Ovary (tissue), 9 donors: Measurements from ENCODE around the gene AURKB. TPM values are rescaled to one million over a fixed set of nuclear protein-coding genes. Genes with fewer than 3 reads are reported as not detected.
A peak's percentile ranks its signal among the peaks of the same experiment; 100 is the strongest.

Source experiments
- DNase-seq, 5 donors: peaks; one replicate each; pipeline ENCODE4 v3.0.0-alpha.2; 2019 to 2020
- H3K27ac ChIP-seq, 2 donors: fragments of 200-600 bp; one replicate each; pipeline versions ENCODE4 v1.5.1 to v1.8.0; 2019 to 2022
- H3K27me3 ChIP-seq: fragments of 200-600 bp; one replicate; pipeline ENCODE4 v1.8.0; 2022
- H3K36me3 ChIP-seq: fragments of 200-600 bp; sonication (generic); one replicate; pipeline ENCODE4 v1.5.1; 2019
- H3K4me1 ChIP-seq: one replicate; pipeline ENCODE4 v1.8.1; 2013; ENCODE audit warnings: mild to moderate bottlenecking, moderate library complexity; ENCODE audit not compliant: insufficient read depth
- H3K4me3 ChIP-seq: fragments of 200-600 bp; sonication (generic); one replicate; pipeline ENCODE4 v1.5.1; 2017
- H3K9me3 ChIP-seq, 2 donors: fragments of 200-600 bp in 1 of 2; sonication (generic) in 1 of 2; one replicate each; pipeline versions ENCODE4 v1.5.1 to v1.8.1; 2013 to 2019; ENCODE audit warnings: mild to moderate bottlenecking in 1 of 2, moderate library complexity in 1 of 2
- CTCF ChIP-seq, 3 donors: fragments of 450-650 bp in 2 of 3; fragments of 200-600 bp in 1 of 3; IDR thresholded peaks; one replicate each; pipeline versions ENCODE4 v1.5.1 to v1.8.0; 2016 to 2022; ENCODE audit warnings: antibody characterized with exemption in 3 of 3, mild to moderate bottlenecking in 1 of 3
- EP300 ChIP-seq: sonication (generic); formaldehyde crosslinking; IDR thresholded peaks from one replicate; pipeline ENCODE4 v1.6.1; 2017; ENCODE audit warnings: antibody characterized with exemption
- POLR2A ChIP-seq: fragments of 450-650 bp; IDR thresholded peaks from one replicate; pipeline ENCODE4 v1.6.1; 2017; ENCODE audit warnings: antibody characterized with exemption, mild to moderate bottlenecking, moderate library complexity
- WGBS, 3 donors: extraction: QIAGEN DNeasy Blood & Tissue Kit in 1 of 3; methylation state at CpG; one replicate each; pipeline versions ENCODE4 v1.1.5 to v1.1.7; 2013 to 2017; 5-methylcytosine and 5-hydroxymethylcytosine counted together
- intact Hi-C, 4 donors: fragments of 100-400 bp; cut with DNase I; formaldehyde crosslinking; loops; one replicate each; pipeline versions ENCODE4 v1.11.0 to v1.15.1; 2022 to 2023
- polyA plus RNA-seq, 2 donors: library from polyadenylated mRNA; stranded (reverse); fragments of 200-250 nt in 1 of 2; fragments of 350-450 nt in 1 of 2; fragmentation: Illumina TruSeq in 1 of 2; extraction: RNeasy Lipid Tissue Mini Kit (QIAGEN cat#74804) in 1 of 2; gene quantifications; one replicate each; pipeline ENCODE4 v1.2.3, GENCODE V29; 2013 to 2014
- total RNA-seq, 7 donors: library from RNA; depleted of rRNA in 2 of 7; stranded (reverse); fragments of >200 nt in 2 of 7; fragmentation: NEBNext Ultra II Directional in 3 of 7; extraction: Animal tissue kit (Norgen Biotek cat#: 25700) in 3 of 7; gene quantifications; one replicate each; pipeline versions ENCODE4 v1.1.0 to v1.2.4, GENCODE V29; 2016 to 2023
- donor health status: DM: no; HTN: no; CAD: no; lungs with moderate emphysema.
- donor health status: DM: no; HTN: no; CAD: no.
- donor health status: Bipolar disorder and iron deficiency.
- donor health status: DM: yes; HTN: yes; CAD: no.
- donor health status: DM: no; HTN: no; CAD: no.
- donor health status: DM: yes; HTN: yes; CAD: no.

AURKB gene
- total and polyA plus RNA-seq, 9 donors, result 0.68 to 1.7 (median 1.1) TPM; not detected in 3

GRCh38 chr17:8158267-8159031 is 51.9 kb downstream of the AURKB start:
- intact Hi-C loops, result loop anchor here in 1 of 4 donors (10.0 kb wide), 1 partner anchor 314 kb away; no protein-coding TSS in a partner anchor
- Histone ChIP-seq H3K27me3 (no peaks in the 10 kb centered on the region), H3K36me3 (no peaks in the 10 kb centered on the region), H3K27ac (peak overlapping the region; percentile 94 to 95), H3K4me1 (peaks cover 6% of the 10 kb centered on the region), H3K4me3 (no peak overlapping the region), H3K9me3 (no peaks in the 10 kb centered on the region)
- DNase-seq, result peak; percentile 88 to 96 (median 94)
- 36 to 40% (median 40%) methylated on average over 20 of the region's 20 CpGs for WGBS, 3 donors
- TF ChIP-seq POLR2A (no peak), EP300 (no peak), CTCF (IDR thresholded peaks at IDR 0.05) (peak; percentile 76 to 93 (median 88))

- H3K4me1 ChIP-seq, result peaks cover 10% of the 10 kb centered on the region
- no peaks in the 10 kb centered on the region for H3K27me3 ChIP-seq
- H3K27ac ChIP-seq, result peak overlapping the region; percentile 94 to 96
- H3K9me3 ChIP-seq, result no peaks in the 10 kb centered on the region
- no peaks in the 10 kb centered on the region for H3K36me3 ChIP-seq
- H3K4me3 ChIP-seq, result peak overlapping the region; percentile 97
- intact Hi-C loops, result loop anchor here in 1 of 4 donors (10.0 kb wide), 1 partner anchor 312 kb away; no protein-coding TSS in a partner anchor
- DNase-seq, result peak; percentile 100
- WGBS, 3 donors, result 0 to 1% (median 1%) methylated on average over 57 to 59 of the region's 59 CpGs
- TF ChIP-seq EP300, result peak; percentile 98
- no peak for TF ChIP-seq CTCF (IDR thresholded peaks at IDR 0.05)
- TF ChIP-seq POLR2A, result peak; percentile 100
Measured at GRCh38 chr17:8156246-8156992, 54.0 kb downstream of the AURKB start.

GRCh38 chr17:8155996-8156245 is 54.5 kb downstream of the AURKB start:
- H3K27me3 ChIP-seq, result no peaks in the 10 kb centered on the region
- TF ChIP-seq POLR2A (no peak), EP300 (no peak), CTCF (IDR thresholded peaks at IDR 0.05) (peak in 2 of 3 donors; percentile 13 to 29)
- H3K4me3 ChIP-seq, result peak overlapping the region; percentile 97
- 0 to 1% (median 0%) methylated on average over 11 of the region's 11 CpGs for WGBS, 3 donors
- no peaks in the 10 kb centered on the region for H3K9me3 ChIP-seq
- H3K27ac ChIP-seq, result peak overlapping the region; percentile 94 to 96
- peak in 1 of 5 donors; percentile 65 for DNase-seq
- H3K36me3 ChIP-seq, result no peaks in the 10 kb centered on the region
- intact Hi-C loops, result loop anchor here in 1 of 4 donors (10.0 kb wide), 1 partner anchor 311 kb away; no protein-coding TSS in a partner anchor
- H3K4me1 ChIP-seq, result peaks cover 9% of the 10 kb centered on the region

GRCh38 chr17:8155231-8155995 is 55.0 kb downstream of the AURKB start:
- peak in 2 of 5 donors; percentile 24 to 51 for DNase-seq
- Histone ChIP-seq H3K27ac (peak overlapping the region; percentile 94 to 96), H3K9me3 (no peaks in the 10 kb centered on the region), H3K4me3 (peak overlapping the region; percentile 97), H3K27me3 (no peaks in the 10 kb centered on the region), H3K4me1 (peaks cover 12% of the 10 kb centered on the region), H3K36me3 (no peaks in the 10 kb centered on the region)
- 4 to 13% (median 10%) methylated on average over 14 of the region's 14 CpGs for WGBS, 3 donors
- peak in 1 of 3 donors; percentile 4 for TF ChIP-seq CTCF (IDR thresholded peaks at IDR 0.05)
- TF ChIP-seq POLR2A, result no peak
- intact Hi-C loops, result loop anchor here in 1 of 4 donors (10.0 kb wide), 1 partner anchor 311 kb away; no protein-coding TSS in a partner anchor
